Measurements from ENCODE around the gene MAN2A1. TPM values are rescaled to one million over a fixed set of nuclear protein-coding genes. Genes with fewer than 3 reads are reported as not detected.
A peak's percentile ranks its signal among the peaks of the same experiment; 100 is the strongest.

The MAN2A1 gene
- total and polyA plus RNA-seq, 2 experiments from 2014 or later: 20.8 to 54.6 TPM

- in situ Hi-C loops (cut with MboI): no loop called here
- H3K4me2 ChIP-seq (ENCODE audit: unreplicated experiment): no peak overlapping the region
- H3K9me3 ChIP-seq (ENCODE audit: low read depth): no peaks in the 10 kb centered on the region
- H3K4me1 ChIP-seq (ENCODE audit: insufficient read depth): peaks cover 14% of the 10 kb centered on the region
- H3K9me2 ChIP-seq (ENCODE audit: insufficient read depth): no peaks in the 10 kb centered on the region
- DNase-seq: peak; percentile 22
- H2AFZ ChIP-seq: no peak overlapping the region
- H3K79me2 ChIP-seq (ENCODE audit: insufficient read depth): no peaks in the 10 kb centered on the region
- WGBS, 2 experiments (ENCODE audit: low coverage in 1 of 2, low lambda C conversion rate in 2 of 2, missing lambda C conversion rate in 2 of 2): 87 to 89% methylated on average over 4 of the region's 4 CpGs
- H3K36me3 ChIP-seq (ENCODE audit: low read depth): peaks cover 22% of the 10 kb centered on the region; the same call in 1 of the 2 replicates
- H3K27me3 ChIP-seq (replicated peaks; ENCODE audit: insufficient read depth): no peaks in the 10 kb centered on the region
- H3K9ac ChIP-seq: no peak overlapping the region
- no peaks in the 10 kb centered on the region for H4K20me1 ChIP-seq (ENCODE audit: insufficient read depth)
- H3K27ac ChIP-seq: 0 out of 2 replicates have a peak overlapping the region, but pooled peaks have one; percentile 6
- no peak overlapping the region for H3K4me3 ChIP-seq
- TF ChIP-seq EZH2 (IDR thresholded peaks at IDR 0.05; ENCODE audit: insufficient read depth, poor library complexity, severe bottlenecking) (no peak), EZH2phosphoT487 (IDR thresholded peaks at IDR 0.05; ENCODE audit: insufficient read depth, low read depth) (no peak)
- peaks cover 10% of the 10 kb centered on the region; the same call in 1 of the 2 replicates for H3F3A ChIP-seq (ENCODE audit: insufficient read depth)
Observed at GRCh38 chr5:109844148-109844547, 154.4 kb downstream of the MAN2A1 start.

- WGBS, 2 experiments (ENCODE audit: low coverage in 1 of 2, low lambda C conversion rate in 2 of 2, missing lambda C conversion rate in 2 of 2): 81% methylated on average over 4 of the region's 4 CpGs
- Histone ChIP-seq H3K4me2 (ENCODE audit: unreplicated experiment) (no peak overlapping the region), H2AFZ (no peak overlapping the region)
Observed at GRCh38 chr5:109844695-109845094, 155.0 kb downstream of the MAN2A1 start.

GRCh38 chr5:109848130-109848529, 158.4 kb downstream of the MAN2A1 start:
- in situ Hi-C loops (cut with MboI): no loop called here
- Histone ChIP-seq H2AFZ (no peak overlapping the region), H3K9me2 (ENCODE audit: insufficient read depth) (no peaks in the 10 kb centered on the region), H3K9ac (no peak overlapping the region), H3K4me3 (no peak overlapping the region), H3K4me1 (ENCODE audit: insufficient read depth) (peaks cover 27% of the 10 kb centered on the region), H3K9me3 (ENCODE audit: low read depth) (no peaks in the 10 kb centered on the region), H3K4me2 (ENCODE audit: unreplicated experiment) (no peak overlapping the region), H4K20me1 (ENCODE audit: insufficient read depth) (no peaks in the 10 kb centered on the region), H3K79me2 (ENCODE audit: insufficient read depth) (no peaks in the 10 kb centered on the region), H3K27ac (no peak overlapping the region), H3F3A (ENCODE audit: insufficient read depth) (peaks cover 21% of the 10 kb centered on the region; the same call in 1 of the 2 replicates), H3K27me3 (replicated peaks; ENCODE audit: insufficient read depth) (no peaks in the 10 kb centered on the region), H3K36me3 (ENCODE audit: low read depth) (peaks cover 16% of the 10 kb centered on the region; the same call in 1 of the 2 replicates)
- 95 to 98% methylated on average over 3 of the region's 3 CpGs for WGBS, 2 experiments (ENCODE audit: low coverage in 1 of 2, low lambda C conversion rate in 2 of 2, missing lambda C conversion rate in 2 of 2)
- TF ChIP-seq EZH2 (IDR thresholded peaks at IDR 0.05; ENCODE audit: insufficient read depth, poor library complexity, severe bottlenecking): no peak
- no peak for TF ChIP-seq EZH2phosphoT487 (IDR thresholded peaks at IDR 0.05; ENCODE audit: insufficient read depth, low read depth)
- no peak for DNase-seq

More at GRCh38 chr5:109844695-109845094, 155.0 kb downstream of the MAN2A1 start:
- H3K27me3 ChIP-seq (replicated peaks; ENCODE audit: insufficient read depth): no peaks in the 10 kb centered on the region
- H3K4me1 ChIP-seq (ENCODE audit: insufficient read depth): peaks cover 14% of the 10 kb centered on the region
- DNase-seq: peak; percentile 71
- in situ Hi-C loops (cut with MboI): no loop called here
- no peaks in the 10 kb centered on the region for H3K79me2 ChIP-seq (ENCODE audit: insufficient read depth)
- H3K9me3 ChIP-seq (ENCODE audit: low read depth): no peaks in the 10 kb centered on the region
- no peak overlapping the region for H3K9ac ChIP-seq
- H3K4me3 ChIP-seq: no peak overlapping the region
- H3K27ac ChIP-seq: 0 out of 2 replicates have a peak overlapping the region, but pooled peaks have one; percentile 6
- peaks cover 10% of the 10 kb centered on the region; the same call in 1 of the 2 replicates for H3F3A ChIP-seq (ENCODE audit: insufficient read depth)
- H3K36me3 ChIP-seq (ENCODE audit: low read depth): peaks cover 22% of the 10 kb centered on the region; the same call in 1 of the 2 replicates
- H3K9me2 ChIP-seq (ENCODE audit: insufficient read depth): no peaks in the 10 kb centered on the region
- H4K20me1 ChIP-seq (ENCODE audit: insufficient read depth): no peaks in the 10 kb centered on the region
- TF ChIP-seq EZH2phosphoT487 (IDR thresholded peaks at IDR 0.05; ENCODE audit: insufficient read depth, low read depth) (no peak), EZH2 (IDR thresholded peaks at IDR 0.05; ENCODE audit: insufficient read depth, poor library complexity, severe bottlenecking) (no peak)

GRCh38 chr5:109849478-109850088, 159.9 kb downstream of the MAN2A1 start:
- peaks cover 12% of the 10 kb centered on the region; the same call in 1 of the 2 replicates for H3F3A ChIP-seq (ENCODE audit: insufficient read depth)
- H3K27ac ChIP-seq: no peak overlapping the region
- no peak overlapping the region for H3K4me3 ChIP-seq
- peaks cover 27% of the 10 kb centered on the region for H3K4me1 ChIP-seq (ENCODE audit: insufficient read depth)
- 97 to 98% methylated on average over 4 of the region's 4 CpGs for WGBS, 2 experiments (ENCODE audit: low coverage in 1 of 2, low lambda C conversion rate in 2 of 2, missing lambda C conversion rate in 2 of 2)
- no peak for DNase-seq
- H3K36me3 ChIP-seq (ENCODE audit: low read depth): peaks cover 16% of the 10 kb centered on the region; the same call in 1 of the 2 replicates
- no peaks in the 10 kb centered on the region for H3K9me3 ChIP-seq (ENCODE audit: low read depth)
- H4K20me1 ChIP-seq (ENCODE audit: insufficient read depth): no peaks in the 10 kb centered on the region
- in situ Hi-C loops (cut with MboI): no loop called here
- no peaks in the 10 kb centered on the region for H3K9me2 ChIP-seq (ENCODE audit: insufficient read depth)
- H3K4me2 ChIP-seq (ENCODE audit: unreplicated experiment): no peak overlapping the region
- no peak overlapping the region for H3K9ac ChIP-seq
- no peak overlapping the region for H2AFZ ChIP-seq
- H3K79me2 ChIP-seq (ENCODE audit: insufficient read depth): no peaks in the 10 kb centered on the region
- no peaks in the 10 kb centered on the region for H3K27me3 ChIP-seq (replicated peaks; ENCODE audit: insufficient read depth)
- TF ChIP-seq EZH2phosphoT487 (IDR thresholded peaks at IDR 0.05; ENCODE audit: insufficient read depth, low read depth) (no peak), EZH2 (IDR thresholded peaks at IDR 0.05; ENCODE audit: insufficient read depth, poor library complexity, severe bottlenecking) (no peak)
